RWPE1 (cell line): Measurements from ENCODE around the gene OR5L1.

ENCODE experiments used
- CTCF ChIA-PET: fragments of 350-600 bp; sonication (Branson Sonifier 250); formaldehyde crosslinking; extraction: SDS; loops from one replicate; lab custom pipeline; 2021; lab: Yijun Ruan, JAX
- POLR2A ChIA-PET: fragments of 400-600 bp; formaldehyde crosslinking; extraction: SDS; loops from one replicate; lab custom pipeline; 2020; ENCODE audit warnings: antibody characterized with exemption; ENCODE audit not compliant: low non-redundant PET; lab: Yijun Ruan, JAX
- DNase-seq: peaks from one replicate; pipeline ENCODE4 v3.0.0; 2012; ENCODE audit warnings: low spot score
- H3K27ac ChIP-seq: fragments of 450-650 bp; 2 replicates; pipeline ENCODE4 v1.5.1; 2017
- TF ChIP-seq, protein P1 (sequence below): fragments of 450-650 bp; conservative IDR thresholded peaks from 2 replicates; pipeline ENCODE4 v1.5.1; 2017; ENCODE audit warnings: low read depth, mild to moderate bottlenecking

Gene OR5L1

DNA sequence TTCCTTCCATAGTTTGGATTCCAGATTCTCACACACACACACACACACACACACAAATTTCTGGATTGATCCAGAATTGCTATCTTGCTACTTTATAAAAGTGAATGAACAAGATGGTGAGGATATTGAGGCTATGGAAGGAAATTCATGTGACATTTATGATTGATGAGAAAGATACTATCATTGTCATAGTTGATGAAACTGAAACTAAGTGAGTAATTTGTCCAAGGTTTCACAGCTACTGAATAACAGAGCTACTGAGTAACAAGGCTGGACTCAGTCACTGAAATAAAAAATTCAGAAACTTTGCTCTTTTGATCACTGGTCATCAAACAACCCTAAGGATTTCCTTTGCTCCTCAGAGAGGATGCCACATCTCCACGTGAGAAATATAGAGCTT lies 43.5 kb downstream of the OR5L1 start:
- no peak for DNase-seq
- TF ChIP-seq, protein P1, sequence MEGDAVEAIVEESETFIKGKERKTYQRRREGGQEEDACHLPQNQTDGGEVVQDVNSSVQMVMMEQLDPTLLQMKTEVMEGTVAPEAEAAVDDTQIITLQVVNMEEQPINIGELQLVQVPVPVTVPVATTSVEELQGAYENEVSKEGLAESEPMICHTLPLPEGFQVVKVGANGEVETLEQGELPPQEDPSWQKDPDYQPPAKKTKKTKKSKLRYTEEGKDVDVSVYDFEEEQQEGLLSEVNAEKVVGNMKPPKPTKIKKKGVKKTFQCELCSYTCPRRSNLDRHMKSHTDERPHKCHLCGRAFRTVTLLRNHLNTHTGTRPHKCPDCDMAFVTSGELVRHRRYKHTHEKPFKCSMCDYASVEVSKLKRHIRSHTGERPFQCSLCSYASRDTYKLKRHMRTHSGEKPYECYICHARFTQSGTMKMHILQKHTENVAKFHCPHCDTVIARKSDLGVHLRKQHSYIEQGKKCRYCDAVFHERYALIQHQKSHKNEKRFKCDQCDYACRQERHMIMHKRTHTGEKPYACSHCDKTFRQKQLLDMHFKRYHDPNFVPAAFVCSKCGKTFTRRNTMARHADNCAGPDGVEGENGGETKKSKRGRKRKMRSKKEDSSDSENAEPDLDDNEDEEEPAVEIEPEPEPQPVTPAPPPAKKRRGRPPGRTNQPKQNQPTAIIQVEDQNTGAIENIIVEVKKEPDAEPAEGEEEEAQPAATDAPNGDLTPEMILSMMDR = no peak
- CTCF ChIA-PET = no interaction called here
- H3K27ac ChIP-seq = no peak overlapping the region
- POLR2A ChIA-PET = no interaction called here
